ENCODE data around the gene FILIP1L. TPM values are rescaled to one million over a fixed set of nuclear protein-coding genes. Genes with fewer than 3 reads are reported as not detected.
"Not testable (repeated sequence)": the region's sequence is repeated elsewhere in the genome, so short reads cannot be mapped to it uniquely, and the experiment has no call there.

The FILIP1L gene
- total and polyA plus RNA-seq, 7 donors, result 9.2 to 274 (median 78.5) TPM

DNA sequence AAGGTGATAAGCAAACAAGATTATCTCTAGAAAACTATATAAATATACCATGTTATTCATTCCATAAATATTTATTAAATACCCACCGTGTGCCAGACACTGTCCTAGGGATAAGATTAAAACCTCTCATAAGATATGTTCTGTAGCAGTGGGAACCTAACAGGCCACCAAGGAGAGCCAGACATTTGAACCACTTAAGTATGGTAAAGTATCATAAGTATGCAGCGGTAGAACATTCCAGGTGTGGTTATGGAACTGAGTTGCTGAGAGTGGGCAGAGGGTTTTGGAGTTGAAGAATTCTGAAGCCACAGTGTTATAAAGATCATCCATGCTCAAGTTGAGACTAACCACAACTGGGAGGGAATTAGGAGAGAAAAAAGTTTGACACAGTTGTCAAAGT is 14.7 kb downstream of the FILIP1L start:
- Histone ChIP-seq H3K27ac (peak overlapping the region; percentile 84), H3K4me1 (peaks cover 68% of the 10 kb centered on the region), H3K27me3 (ENCODE audit: insufficient read depth in 3 of 3, low read length in 2 of 3) (no peaks in the 10 kb centered on the region), H3K4me3 (peak overlapping the region; percentile 46), H3K9me3 (no peaks in the 10 kb centered on the region), H3K36me3 (ENCODE audit: insufficient read depth in 1 of 2, low read depth in 1 of 2) (no peaks in the 10 kb centered on the region)
- no peak for ATAC-seq
- intact Hi-C loops (cut with DNase I), result loop anchor here in 1 of 2 donors (10.0 kb wide), 1 partner anchor 1585 kb away; the partner anchor contains the start of gene RPL24
- no peak for TF ChIP-seq CTCF (IDR thresholded peaks at IDR 0.05)
- no peak for DNase-seq
- 34 to 48% (median 44%) methylated on average over 2 of the region's 2 CpGs for WGBS, 3 donors

GRCh38 chr3:100098784-100099070 is 15.6 kb downstream of the FILIP1L start:
- no peak for TF ChIP-seq CTCF (IDR thresholded peaks at IDR 0.05)
- Histone ChIP-seq H3K27me3 (ENCODE audit: insufficient read depth in 3 of 3, low read length in 2 of 3) (no peaks in the 10 kb centered on the region), H3K27ac (peak overlapping the region; percentile 84), H3K4me1 (peaks cover 60% of the 10 kb centered on the region), H3K36me3 (ENCODE audit: insufficient read depth in 1 of 2, low read depth in 1 of 2) (no peaks in the 10 kb centered on the region), H3K9me3 (no peaks in the 10 kb centered on the region), H3K4me3 (peak overlapping the region; percentile 46)
- DNase-seq (no peak), ATAC-seq (no peak)
- intact Hi-C loops (cut with DNase I), result loop anchor here in 1 of 2 donors (10.0 kb wide), 1 partner anchor 1586 kb away; the partner anchor contains the start of gene RPL24

DNA sequence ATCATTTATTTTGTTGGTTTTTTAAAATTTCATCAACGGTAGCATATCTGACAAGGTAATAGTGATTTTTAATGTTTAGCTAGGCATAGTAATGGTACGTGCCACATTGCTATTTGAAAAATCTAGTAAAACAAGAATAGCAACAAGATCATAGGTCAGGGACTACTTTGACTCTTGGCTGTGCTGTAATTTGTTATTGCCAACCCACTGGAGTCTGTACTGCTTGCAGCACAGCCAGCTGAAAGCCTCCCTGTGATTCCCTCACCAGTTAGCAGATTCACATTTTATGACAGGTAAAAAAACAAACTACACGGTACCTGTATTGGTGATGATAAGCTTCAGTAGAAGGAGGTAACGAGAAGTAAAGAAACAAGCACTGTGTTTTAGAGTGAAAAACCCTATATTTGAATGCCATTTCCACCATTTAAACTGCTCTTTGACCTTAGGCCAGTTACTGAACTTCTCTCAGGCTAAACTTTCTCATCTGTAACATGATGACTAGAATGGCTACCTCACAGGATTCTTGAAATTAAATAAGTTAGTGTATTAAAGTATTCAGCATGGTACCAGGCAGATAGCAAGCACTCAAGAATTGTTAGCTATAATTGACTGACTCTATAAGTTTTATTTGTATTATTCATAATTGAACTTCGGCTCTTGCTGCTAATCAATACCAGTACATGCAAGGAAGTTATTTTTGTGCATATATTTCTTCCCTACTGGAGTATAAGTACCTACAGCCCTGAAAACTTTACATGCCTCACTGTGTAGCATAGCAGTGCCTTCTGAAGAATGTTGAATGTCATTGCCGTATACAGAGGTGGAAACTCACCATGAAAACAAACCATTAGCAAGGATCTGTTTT is 16.1 kb downstream of the FILIP1L start:
- Histone ChIP-seq H3K27me3 (ENCODE audit: insufficient read depth in 3 of 3, low read length in 2 of 3) (no peaks in the 10 kb centered on the region), H3K27ac (peak overlapping the region; percentile 84), H3K4me1 (peaks cover 58% of the 10 kb centered on the region), H3K4me3 (peak overlapping the region; percentile 46), H3K36me3 (ENCODE audit: insufficient read depth in 1 of 2, low read depth in 1 of 2) (no peaks in the 10 kb centered on the region), H3K9me3 (no peaks in the 10 kb centered on the region)
- ATAC-seq (peak; percentile 64 to 90 (median 82)), DNase-seq (no peak)
- 23 to 45% (median 29%) methylated on average over 6 of the region's 6 CpGs for WGBS, 3 donors
- TF ChIP-seq CTCF (IDR thresholded peaks at IDR 0.05), result no peak
- intact Hi-C loops (cut with DNase I), result loop anchor here in 1 of 2 donors (10.0 kb wide), 1 partner anchor 1587 kb away; the partner anchor contains the start of gene RPL24

DNA sequence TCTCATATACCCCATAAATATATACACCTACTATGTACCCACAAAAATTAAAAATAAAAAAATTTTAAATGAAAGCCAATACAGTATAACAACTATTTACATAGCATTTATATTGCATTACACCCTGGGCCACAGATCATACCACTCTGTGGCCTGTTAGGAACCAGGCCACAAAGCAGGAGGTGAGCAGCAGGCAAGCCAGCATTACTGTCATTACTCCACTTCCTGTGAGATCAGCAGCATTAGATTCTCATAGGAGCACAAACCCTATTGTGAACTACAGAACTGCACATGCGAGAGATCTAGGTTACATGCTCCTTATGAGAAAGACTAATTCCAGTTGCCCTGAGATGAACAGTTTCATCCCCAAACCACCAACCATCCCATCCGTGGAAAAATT is 17.4 kb downstream of the FILIP1L start:
- WGBS, 3 donors, result 25 to 56% (median 46%) methylated on average over 2 of the region's 2 CpGs
- Histone ChIP-seq H3K9me3 (no peaks in the 10 kb centered on the region), H3K36me3 (ENCODE audit: insufficient read depth in 1 of 2, low read depth in 1 of 2) (no peaks in the 10 kb centered on the region), H3K27ac (peak overlapping the region; percentile 84), H3K4me1 (peaks cover 58% of the 10 kb centered on the region), H3K27me3 (ENCODE audit: insufficient read depth in 3 of 3, low read length in 2 of 3) (no peaks in the 10 kb centered on the region), H3K4me3 (peak overlapping the region; percentile 46)
- intact Hi-C loops (cut with DNase I), result loop anchor here in 1 of 2 donors (10.0 kb wide), 1 partner anchor 1588 kb away; the partner anchor contains the start of gene RPL24
- no peak for TF ChIP-seq CTCF (IDR thresholded peaks at IDR 0.05)
- ATAC-seq (peak; percentile 74 to 82 (median 76)), DNase-seq (no peak)

DNA sequence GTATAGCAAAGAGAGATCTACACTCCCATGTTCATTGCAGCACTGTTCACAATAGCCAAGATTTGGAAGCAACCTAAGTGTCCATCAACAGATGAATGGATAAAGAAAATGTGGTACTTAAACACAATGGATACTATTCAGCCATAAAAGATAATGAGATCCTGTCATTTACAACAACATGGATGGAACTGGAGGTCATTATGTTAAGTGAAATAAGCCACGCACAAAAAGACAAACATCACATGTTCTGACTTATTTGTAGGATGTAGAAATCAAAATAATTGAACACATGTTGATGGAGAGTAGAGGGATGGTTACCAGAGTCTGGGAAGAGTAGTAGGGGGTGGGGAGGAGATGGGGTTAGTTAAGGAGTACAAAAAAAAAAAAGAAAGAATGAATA is 18.0 kb downstream of the FILIP1L start:
- not testable (repeated sequence) for H3K27me3 ChIP-seq (ENCODE audit: insufficient read depth in 3 of 3, low read length in 2 of 3); H3K9me3 ChIP-seq; DNase-seq; H3K36me3 ChIP-seq (ENCODE audit: insufficient read depth in 1 of 2, low read depth in 1 of 2); ATAC-seq
- peak overlapping the region; percentile 46 for H3K4me3 ChIP-seq
- WGBS, 3 donors, result 58 to 83% (median 77%) methylated on average over 1 of the region's 1 CpG
- intact Hi-C loops (cut with DNase I), result loop anchor here in 1 of 2 donors (10.0 kb wide), 1 partner anchor 1589 kb away; the partner anchor contains the start of gene RPL24
- H3K27ac ChIP-seq, result peak overlapping the region; percentile 84
- peaks cover 61% of the 10 kb centered on the region for H3K4me1 ChIP-seq
